OCI-LY7 (cell line): ENCODE results near the gene HTR5A. TPM values are rescaled to one million over a fixed set of nuclear protein-coding genes. Genes with fewer than 3 reads are reported as not detected.

Experiments
- BruUV-seq: library from RNA; stranded (reverse); fragments of 400-500 nt; replicated peaks from 2 replicates; lab custom pipeline; 2021; lab: Mats Ljungman, UMichigan
- CTCF ChIA-PET: fragments of 300-600 bp; sonication (Branson Sonifier 250); formaldehyde crosslinking; loops from one replicate; lab custom pipeline; 2022; ENCODE audit warnings: antibody characterized with exemption; ENCODE audit not compliant: unreplicated experiment; lab: Charles Lee
- POLR2A ChIA-PET: fragments of 300-600 bp; sonication (Branson Sonifier 250); formaldehyde crosslinking; loops from one replicate; lab custom pipeline; 2022; ENCODE audit warnings: antibody characterized with exemption; lab: Charles Lee
- DNase-seq: peaks from one replicate; pipeline ENCODE4 v3.0.0-alpha.2; 2015; ENCODE audit warnings: low spot score
- H2AFZ ChIP-seq: fragments of 200-600 bp; sonication (generic), shearing (Covaris generic); 2 replicates; pipeline ENCODE4 v1.6.1; 2014; ENCODE audit warnings: mild to moderate bottlenecking, antibody characterized with exemption, low read length, moderate library complexity
- H3K27ac ChIP-seq: fragments of 200-600 bp; sonication (generic); 2 replicates; pipeline ENCODE4 v1.5.1; 2014; ENCODE audit warnings: mixed run types, low read depth, mild to moderate bottlenecking, moderate library complexity, low read length, inconsistent platforms; ENCODE audit not compliant: poor library complexity, severe bottlenecking
- H3K36me3 ChIP-seq: fragments of 200-600 bp; sonication (generic); 2 replicates; pipeline ENCODE4 v1.6.1; 2014; ENCODE audit warnings: mild to moderate bottlenecking, antibody characterized with exemption, low read length, moderate library complexity, mixed read lengths; ENCODE audit not compliant: insufficient read depth
- H3K4me1 ChIP-seq: fragments of 200-600 bp; sonication (generic); 2 replicates; pipeline ENCODE4 v1.5.1; 2014; ENCODE audit warnings: mild to moderate bottlenecking, low read length; ENCODE audit not compliant: insufficient read depth, poor library complexity, severe bottlenecking
- H3K4me2 ChIP-seq: fragments of 200-600 bp; sonication (generic); 2 replicates; pipeline ENCODE4 v1.6.1; 2014; ENCODE audit warnings: mild to moderate bottlenecking, low read length
- H3K4me3 ChIP-seq: fragments of 200-600 bp; sonication (generic); 2 replicates; pipeline ENCODE4 v1.5.1; 2014; ENCODE audit warnings: mild to moderate bottlenecking, low read depth, low read length; ENCODE audit not compliant: poor library complexity, severe bottlenecking
- H3K79me2 ChIP-seq: fragments of 200-600 bp; sonication (generic); 2 replicates; pipeline ENCODE4 v1.6.1; 2016; ENCODE audit warnings: low read depth, mild to moderate bottlenecking, low read length, moderate library complexity, mixed read lengths; ENCODE audit not compliant: insufficient read depth
- H3K9me2 ChIP-seq: fragments of 200-600 bp; sonication (generic); 2 replicates; pipeline ENCODE4 v1.6.1; 2016; ENCODE audit warnings: mild to moderate bottlenecking, low read length, mixed read lengths; ENCODE audit not compliant: insufficient read depth
- H3K9me3 ChIP-seq: fragments of 200-600 bp; sonication (generic); 2 replicates; pipeline ENCODE4 v1.6.1; 2014; ENCODE audit warnings: mild to moderate bottlenecking, mixed run types, low read length, mixed read lengths
- H4K20me1 ChIP-seq: fragments of 200-600 bp; sonication (generic); 2 replicates; pipeline ENCODE4 v1.6.1; 2014; ENCODE audit warnings: mild to moderate bottlenecking, antibody characterized with exemption, low read length, moderate library complexity, mixed read lengths; ENCODE audit not compliant: insufficient read depth
- EZH2phosphoT487 ChIP-seq: fragments of 200-600 bp; sonication (generic); IDR thresholded peaks from 2 replicates; pipeline ENCODE4 v1.6.1; 2018; ENCODE audit warnings: low read depth, borderline replicate concordance, mild to moderate bottlenecking, mixed run types, antibody characterized with exemption, low read length, moderate library complexity, mixed read lengths
- intact Hi-C: fragments of 100-400 bp; cut with micrococcal nuclease; formaldehyde crosslinking; loops from one replicate; pipeline ENCODE4 v1.10.0; 2022; ENCODE audit not compliant: unreplicated experiment
- total RNA-seq, 2 experiments: library from RNA; depleted of rRNA in 1 of 2; stranded (reverse); fragments of >200 nt in 1 of 2; shearing (Covaris generic) in 1 of 2; gene quantifications; 2 replicates each; pipeline ENCODE4 v1.2.3, GENCODE V29; 2014 to 2022
- TF ChIP-seq, protein P1 (sequence below): fragments of 200-600 bp; sonication (generic); conservative IDR thresholded peaks from 2 replicates; pipeline ENCODE4 v1.5.1; 2014; ENCODE audit warnings: mild to moderate bottlenecking, antibody characterized with exemption, low read length, moderate library complexity, mixed read lengths

HTR5A gene
- total RNA-seq, 2 experiments from 2014 or later, result not detected

DNA sequence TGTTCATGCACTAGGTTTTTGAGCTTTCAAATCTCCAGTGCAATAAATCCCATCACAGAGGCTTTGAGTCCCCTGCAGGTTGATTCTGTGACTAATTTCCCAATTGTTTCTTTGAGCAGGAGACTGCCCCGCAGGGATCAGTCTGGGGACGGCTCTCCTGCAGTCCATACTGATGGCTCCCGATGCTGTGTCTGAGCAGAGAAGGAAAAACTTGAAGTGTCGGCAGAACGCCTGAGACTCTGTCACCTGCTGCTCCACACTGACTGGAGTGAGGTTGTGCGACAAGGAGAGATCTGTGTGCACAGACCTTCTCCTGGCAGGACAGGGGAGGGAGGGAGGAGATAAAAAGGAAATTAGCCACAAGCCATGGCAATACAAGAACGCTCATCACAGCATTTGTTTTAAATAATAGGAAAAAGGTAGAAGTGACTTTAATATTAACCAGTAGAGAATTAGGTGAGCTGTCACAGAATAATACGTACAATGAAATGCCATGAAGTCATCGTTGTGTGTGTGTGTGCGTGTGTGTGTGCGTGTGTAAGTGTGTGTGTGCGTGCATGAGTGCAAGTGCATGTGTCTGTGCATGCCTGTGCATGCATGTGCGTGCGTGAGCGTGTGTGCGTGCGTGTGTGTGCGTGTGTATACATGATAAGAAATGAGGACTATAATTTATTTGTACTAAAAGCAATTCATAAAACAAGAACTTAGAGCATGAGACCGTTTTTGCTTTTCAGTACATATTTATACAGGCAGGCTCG is 38.2 kb downstream of the HTR5A start:
- intact Hi-C loops, result no loop called here
- ChIA-PET POLR2A (no interaction called here), CTCF (no interaction called here)
- no peak for DNase-seq
- Histone ChIP-seq H3K4me2 (no peak overlapping the region), H3K4me1 (no peaks in the 10 kb centered on the region), H3K79me2 (no peaks in the 10 kb centered on the region), H3K9me3 (no peaks in the 10 kb centered on the region), H3K36me3 (no peaks in the 10 kb centered on the region), H3K9me2 (no peaks in the 10 kb centered on the region), H4K20me1 (no peaks in the 10 kb centered on the region), H3K4me3 (no peak overlapping the region), H3K27ac (no peak overlapping the region), H2AFZ (no peak overlapping the region)
- TF ChIP-seq EZH2phosphoT487, result no peak
- TF ChIP-seq, protein P1, sequence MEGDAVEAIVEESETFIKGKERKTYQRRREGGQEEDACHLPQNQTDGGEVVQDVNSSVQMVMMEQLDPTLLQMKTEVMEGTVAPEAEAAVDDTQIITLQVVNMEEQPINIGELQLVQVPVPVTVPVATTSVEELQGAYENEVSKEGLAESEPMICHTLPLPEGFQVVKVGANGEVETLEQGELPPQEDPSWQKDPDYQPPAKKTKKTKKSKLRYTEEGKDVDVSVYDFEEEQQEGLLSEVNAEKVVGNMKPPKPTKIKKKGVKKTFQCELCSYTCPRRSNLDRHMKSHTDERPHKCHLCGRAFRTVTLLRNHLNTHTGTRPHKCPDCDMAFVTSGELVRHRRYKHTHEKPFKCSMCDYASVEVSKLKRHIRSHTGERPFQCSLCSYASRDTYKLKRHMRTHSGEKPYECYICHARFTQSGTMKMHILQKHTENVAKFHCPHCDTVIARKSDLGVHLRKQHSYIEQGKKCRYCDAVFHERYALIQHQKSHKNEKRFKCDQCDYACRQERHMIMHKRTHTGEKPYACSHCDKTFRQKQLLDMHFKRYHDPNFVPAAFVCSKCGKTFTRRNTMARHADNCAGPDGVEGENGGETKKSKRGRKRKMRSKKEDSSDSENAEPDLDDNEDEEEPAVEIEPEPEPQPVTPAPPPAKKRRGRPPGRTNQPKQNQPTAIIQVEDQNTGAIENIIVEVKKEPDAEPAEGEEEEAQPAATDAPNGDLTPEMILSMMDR, result no peak
- no TSS peak for BruUV-seq

- DNase-seq, result no peak
- Histone ChIP-seq H2AFZ (no peak overlapping the region), H3K4me1 (no peaks in the 10 kb centered on the region), H3K27ac (no peak overlapping the region), H3K9me3 (no peaks in the 10 kb centered on the region), H4K20me1 (no peaks in the 10 kb centered on the region), H3K36me3 (no peaks in the 10 kb centered on the region), H3K9me2 (no peaks in the 10 kb centered on the region), H3K4me3 (no peak overlapping the region), H3K79me2 (no peaks in the 10 kb centered on the region), H3K4me2 (no peak overlapping the region)
- CTCF ChIA-PET, result no interaction called here
- TF ChIP-seq, protein P1, result no peak
- no peak for TF ChIP-seq EZH2phosphoT487
- intact Hi-C loops, result no loop called here
- BruUV-seq, result no TSS peak
- POLR2A ChIA-PET, result no interaction called here
Observed at GRCh38 chr7:155109121-155109520, 39.0 kb downstream of the HTR5A start.

- Histone ChIP-seq H3K4me2 (no peak overlapping the region), H3K79me2 (no peaks in the 10 kb centered on the region), H4K20me1 (no peaks in the 10 kb centered on the region), H3K36me3 (no peaks in the 10 kb centered on the region), H3K4me3 (no peak overlapping the region), H3K9me2 (no peaks in the 10 kb centered on the region), H3K27ac (no peak overlapping the region), H3K9me3 (no peaks in the 10 kb centered on the region), H3K4me1 (no peaks in the 10 kb centered on the region), H2AFZ (no peak overlapping the region)
- TF ChIP-seq EZH2phosphoT487, result no peak
- TF ChIP-seq, protein P1, result no peak
- POLR2A ChIA-PET, result no interaction called here
- CTCF ChIA-PET, result no interaction called here
- DNase-seq, result no peak
- BruUV-seq, result no TSS peak
- intact Hi-C loops, result no loop called here
Observed at GRCh38 chr7:155115288-155115687, 45.2 kb downstream of the HTR5A start.
